IMR-90 (cell line): ENCODE data around the gene KLF7. TPM values are rescaled to one million over a fixed set of nuclear protein-coding genes. Genes with fewer than 3 reads are reported as not detected.
A peak's percentile ranks its signal among the peaks of the same experiment; 100 is the strongest.

Experiments
- ATAC-seq: fragments of 200-7000 bp; cut with Tn5 transposase; 2 replicates; pipeline ENCODE4 v1.9.1; 2020; ENCODE audit warnings: low read depth, mild to moderate bottlenecking, moderate library complexity
- BruUV-seq: library from RNA; stranded (reverse); fragments of 400-500 nt; replicated peaks from 2 replicates; lab custom pipeline; 2021; lab: Mats Ljungman, UMichigan
- CTCF ChIA-PET: fragments of 300-600 bp; formaldehyde crosslinking; extraction: SDS; loops from one replicate; lab custom pipeline; 2021; ENCODE audit warnings: antibody characterized with exemption; lab: Yijun Ruan, JAX
- POLR2A ChIA-PET: fragments of 300-600 bp; sonication (Branson Sonifier 250); formaldehyde crosslinking; loops from one replicate; lab custom pipeline; 2022; ENCODE audit warnings: antibody characterized with exemption; ENCODE audit not compliant: unreplicated experiment; lab: Charles Lee
- DNase-seq: peaks from one replicate; pipeline ENCODE4 v3.0.0; 2013
- H2AFZ ChIP-seq: replicated peaks from 2 replicates; pipeline ENCODE3; 2013; ENCODE audit warnings: low read length, mild to moderate bottlenecking; ENCODE audit not compliant: poor library complexity
- H2AK5ac ChIP-seq: 2 replicates; pipeline ENCODE4 v1.6.1; 2013; ENCODE audit warnings: low read depth, low read length, inconsistent platforms
- H2AK9ac ChIP-seq: replicated peaks from 2 replicates; pipeline ENCODE3; 2013; ENCODE audit warnings: mild to moderate bottlenecking, low read depth, low read length, moderate library complexity; ENCODE audit not compliant: poor library complexity
- H2BK120ac ChIP-seq: 2 replicates; pipeline ENCODE4 v1.6.1; 2013; ENCODE audit warnings: low read depth, low read length, inconsistent platforms
- H2BK15ac ChIP-seq: 3 replicates; pipeline ENCODE4 v1.6.1; 2013; ENCODE audit warnings: low read depth, low read length, inconsistent platforms
- H2BK20ac ChIP-seq: 2 replicates; pipeline ENCODE4 v1.6.1; 2013; ENCODE audit warnings: low read depth, mild to moderate bottlenecking, inconsistent platforms, low read length, moderate library complexity
- H2BK5ac ChIP-seq: 2 replicates; pipeline ENCODE4 v1.6.1; 2013; ENCODE audit warnings: mild to moderate bottlenecking, low read depth, low read length, inconsistent platforms; ENCODE audit not compliant: poor library complexity, severe bottlenecking
- H3K14ac ChIP-seq: replicated peaks from 2 replicates; pipeline ENCODE4 v1.6.1; 2013; ENCODE audit warnings: low read depth, low read length, inconsistent platforms
- H3K18ac ChIP-seq: 2 replicates; pipeline ENCODE4 v1.6.1; 2013; ENCODE audit warnings: low read depth, low read length, control low read depth
- H3K23ac ChIP-seq: 2 replicates; pipeline ENCODE4 v1.6.1; 2013; ENCODE audit warnings: low read depth, low read length, inconsistent platforms
- H3K27ac ChIP-seq: 2 replicates; pipeline ENCODE4 v1.5.1; 2013; ENCODE audit warnings: mild to moderate bottlenecking, control low read depth, low read length; ENCODE audit not compliant: insufficient read depth
- H3K27me3 ChIP-seq: 2 replicates; pipeline ENCODE4 v1.6.1; 2013; ENCODE audit warnings: low read length; ENCODE audit not compliant: control insufficient read depth, insufficient read depth
- H3K36me3 ChIP-seq: 2 replicates; pipeline ENCODE4 v1.6.1; 2013; ENCODE audit warnings: low read length, mixed read lengths; ENCODE audit not compliant: control insufficient read depth, insufficient read depth
- H3K4ac ChIP-seq: 2 replicates; pipeline ENCODE4 v1.6.1; 2013; ENCODE audit warnings: low read depth, low read length, inconsistent platforms
- H3K4me1 ChIP-seq: 2 replicates; pipeline ENCODE4 v1.6.1; 2013; ENCODE audit warnings: low read length, mixed read lengths; ENCODE audit not compliant: control insufficient read depth, insufficient read depth
- H3K4me2 ChIP-seq: 2 replicates; pipeline ENCODE4 v1.6.1; 2013; ENCODE audit warnings: low read depth, mild to moderate bottlenecking, control low read depth, low read length, moderate library complexity
- H3K4me3 ChIP-seq: 2 replicates; pipeline ENCODE4 v1.5.1; 2013; ENCODE audit warnings: low read depth, mild to moderate bottlenecking, control low read depth, low read length, moderate library complexity; ENCODE audit not compliant: insufficient read depth
- H3K56ac ChIP-seq: 2 replicates; pipeline ENCODE4 v1.6.1; 2013; ENCODE audit warnings: low read length, inconsistent platforms; ENCODE audit not compliant: insufficient read depth; ENCODE audit errors: extremely low read depth
- H3K79me1 ChIP-seq, 2 experiments: 2 replicates each; pipeline ENCODE4 v1.6.1; 2013; ENCODE audit warnings: low read length in 2 of 2, inconsistent platforms in 1 of 2, low read depth in 1 of 2
- H3K9ac ChIP-seq: 2 replicates; pipeline ENCODE4 v1.6.1; 2013; ENCODE audit warnings: low read depth, low read length, control low read depth
- H3K9me1 ChIP-seq: 2 replicates; pipeline ENCODE4 v1.6.1; 2013; ENCODE audit warnings: low read length, inconsistent platforms; ENCODE audit not compliant: insufficient read depth
- H3K9me3 ChIP-seq: 2 replicates; pipeline ENCODE4 v1.6.1; 2013; ENCODE audit warnings: low read length; ENCODE audit not compliant: control insufficient read depth, insufficient read depth
- H4K20me1 ChIP-seq: 2 replicates; pipeline ENCODE4 v1.6.1; 2013; ENCODE audit warnings: low read length, inconsistent platforms; ENCODE audit not compliant: insufficient read depth
- H4K5ac ChIP-seq: 2 replicates; pipeline ENCODE4 v1.6.1; 2013; ENCODE audit warnings: mild to moderate bottlenecking, low read depth, low read length, control low read depth
- H4K8ac ChIP-seq, 2 experiments: 2 replicates each; pipeline ENCODE4 v1.6.1; 2013; ENCODE audit warnings: low read depth in 2 of 2, low read length in 2 of 2, control low read depth in 1 of 2, inconsistent platforms in 1 of 2
- H4K91ac ChIP-seq: 2 replicates; pipeline ENCODE4 v1.6.1; 2013; ENCODE audit warnings: low read depth, low read length, inconsistent platforms; ENCODE audit not compliant: insufficient read depth
- CEBPB ChIP-seq: IDR thresholded peaks from 2 replicates; pipeline ENCODE4 v1.6.1; 2012; ENCODE audit warnings: low read depth, low read length, improper control_type of control experiment
- CHD1 ChIP-seq: IDR thresholded peaks from 2 replicates; pipeline ENCODE4 v1.6.1; 2012; ENCODE audit warnings: low read depth, low read length, improper control_type of control experiment
- ELK1 ChIP-seq: fragments of 150-350 bp; IDR thresholded peaks from 2 replicates; pipeline ENCODE4 v1.6.1; 2016; ENCODE audit warnings: low read depth, mild to moderate bottlenecking, low read length, moderate library complexity, borderline replicate concordance
- MAFK ChIP-seq: IDR thresholded peaks from 2 replicates; pipeline ENCODE4 v1.6.1; 2012; ENCODE audit warnings: low read depth, low read length, improper control_type of control experiment
- MAZ ChIP-seq: IDR thresholded peaks from 2 replicates; pipeline ENCODE4 v1.6.1; 2012; ENCODE audit warnings: low read depth, mild to moderate bottlenecking, low read length, improper control_type of control experiment, moderate library complexity, borderline replicate concordance
- MXI1 ChIP-seq: IDR thresholded peaks from 2 replicates; pipeline ENCODE4 v1.6.1; 2012; ENCODE audit warnings: low read depth, mild to moderate bottlenecking, low read length, moderate library complexity, borderline replicate concordance
- POLR2A ChIP-seq: IDR thresholded peaks from 2 replicates; pipeline ENCODE4 v1.6.1; 2012; ENCODE audit warnings: mild to moderate bottlenecking, low read depth, low read length
- RAD21 ChIP-seq: IDR thresholded peaks from 2 replicates; pipeline ENCODE4 v1.6.1; 2012; ENCODE audit warnings: low read length, improper control_type of control experiment
- WGBS, 2 experiments: methylation state at CpG; one replicate each; pipeline versions ENCODE4 v1.1.5 to v1.1.7; 2013; ENCODE audit warnings: missing lambda C conversion rate in 2 of 2; ENCODE audit not compliant: insufficient read length in 1 of 2; ENCODE audit errors: extremely low coverage in 2 of 2; 5-methylcytosine and 5-hydroxymethylcytosine counted together
- dilution Hi-C: fragments of 300-500 bp; cut with HindIII; formaldehyde crosslinking; loops from one replicate; pipeline ENCODE4 v1.14.3; 2018; ENCODE audit warnings: low sequenced_read_pairs; ENCODE audit not compliant: unreplicated experiment
- in situ Hi-C: fragments of 300-500 bp; cut with MboI; formaldehyde crosslinking; loops from 3 replicates; pipeline ENCODE4 v1.14.3; 2019; ENCODE audit warnings: low sequenced_read_pairs, inconsistent platforms, mixed read lengths
- intact Hi-C: fragments of 100-400 bp; cut with micrococcal nuclease; formaldehyde crosslinking; loops from 2 replicates; pipeline ENCODE4 v1.10.0; 2022
- polyA plus RNA-seq, 3 experiments: library from polyadenylated mRNA; depleted of rRNA; stranded (reverse); fragments of >200 nt; gene quantifications; 2 replicates each; pipeline ENCODE4 v1.2.3, GENCODE V29; 2012; ENCODE audit warnings: low replicate concordance in 1 of 3
- total RNA-seq: library from RNA; depleted of rRNA; stranded (reverse); fragments of >200 nt; gene quantifications from 2 replicates; pipeline ENCODE4 v1.2.3, GENCODE V29; 2012

The KLF7 gene
- total and polyA plus RNA-seq, 2 of the 4 experiments (the other 2 are of a cell fraction), result 23.1 to 28.5 TPM

- in situ Hi-C loops, result no loop called here
- Histone ChIP-seq H2AK9ac (no peak overlapping the region), H3K14ac (peak overlapping the region; percentile 41; the same call in 1 of the 2 replicates), H2BK20ac (0 out of 2 replicates have a peak overlapping the region, but pooled peaks have one; percentile 15), H4K8ac (0 out of 4 replicates have a peak overlapping the region, but pooled peaks of 1 of the 2 experiments have one; percentile 54), H3K4me1 (peaks cover 42% of the 10 kb centered on the region), H3K18ac (no peak overlapping the region), H3K79me1 (peaks cover 20 to 91% of the 10 kb centered on the region in 2 experiments), H3K56ac (no peak overlapping the region), H3K23ac (no peak overlapping the region; the same call in 1 of the 2 replicates), H3K4me2 (peak overlapping the region; percentile 61), H4K5ac (no peak overlapping the region), H2BK15ac (no peak overlapping the region), H2AFZ (peak overlapping the region; percentile 34), H2BK5ac (peak overlapping the region; percentile 44), H3K9me1 (peaks cover 50% of the 10 kb centered on the region), H3K27me3 (no peaks in the 10 kb centered on the region), H3K4me3 (no peak overlapping the region), H3K36me3 (0 out of 2 replicates have a peak, but pooled peaks cover 3% of the 10 kb centered on the region), H3K9me3 (no peaks in the 10 kb centered on the region), H3K27ac (peak overlapping the region; percentile 39), H4K20me1 (peaks cover 96% of the 10 kb centered on the region), H2BK120ac (peak overlapping the region; percentile 29; the same call in 1 of the 2 replicates), H4K91ac (no peak overlapping the region), H3K4ac (peak overlapping the region; percentile 67; the same call in 1 of the 2 replicates), H2AK5ac (peak overlapping the region; percentile 44; the same call in 1 of the 2 replicates), H3K9ac (no peak overlapping the region)
- dilution Hi-C loops, result no loop called here
- intact Hi-C loops, result no loop called here
- no TSS peak for BruUV-seq
- WGBS, 2 experiments, result 20% methylated on average over 3 of the region's 13 CpGs; no CpG with 5 or more reads in 1 of the 2 experiments
- ChIA-PET CTCF (interaction anchor here (0.6 kb wide), 1 partner anchor 491 kb away, joined by 3 read pairs; no protein-coding TSS in a partner anchor), POLR2A (no interaction called here)
- ATAC-seq, result peak; percentile 67
- 0 out of 2 replicates have a peak, but pooled peaks have one; percentile 41 for TF ChIP-seq POLR2A
- no peak for TF ChIP-seq CHD1
- 0 out of 2 replicates have a peak, but pooled peaks have one; percentile 18 for TF ChIP-seq MAZ
- TF ChIP-seq CEBPB, result peak; percentile 43; the same call in 1 of the 2 replicates
- TF ChIP-seq RAD21, result 0 out of 2 replicates have a peak, but pooled peaks have one; percentile 13
- TF ChIP-seq MXI1, result no peak
- 0 out of 2 replicates have a peak, but pooled peaks have one; percentile 27 for TF ChIP-seq MAFK
- TF ChIP-seq ELK1, result no peak
- DNase-seq, result peak; percentile 89
Observed at GRCh38 chr2:207133820-207134519, 31.8 kb downstream of the KLF7 start.
